Spleen (tissue), 11 donors: ENCODE data around the gene SPTBN5. TPM values are rescaled to one million over a fixed set of nuclear protein-coding genes. Genes with fewer than 3 reads are reported as not detected.

Experiments used
- DNase-seq: peaks from one replicate; pipeline ENCODE4 v3.0.0-alpha.2; 2020
- H3K27ac ChIP-seq, 8 donors: fragments of 200-600 bp; sonication (generic) in 7 of 8; 1 replicate in 4 of 8; 2 replicates in 4 of 8; pipeline versions ENCODE4 v1.5.0 to v1.8.0; 2016 to 2021; ENCODE audit warnings: inconsistent platforms in 4 of 8, mild to moderate bottlenecking in 4 of 8, moderate library complexity in 1 of 8
- H3K27me3 ChIP-seq, 7 donors: fragments of 200-600 bp; sonication (generic) in 6 of 7; replicated peaks in 1 of 7; 1 replicate in 4 of 7; 2 replicates in 3 of 7; pipeline versions ENCODE4 v1.5.0 to v1.8.0; 2016 to 2021; ENCODE audit warnings: inconsistent platforms in 3 of 7, mild to moderate bottlenecking in 1 of 7
- H3K36me3 ChIP-seq, 6 donors: fragments of 200-600 bp; sonication (generic) in 5 of 6; 1 replicate in 4 of 6; 2 replicates in 2 of 6; pipeline versions ENCODE4 v1.5.0 to v1.8.0; 2016 to 2021; ENCODE audit warnings: inconsistent platforms in 2 of 6
- H3K4me1 ChIP-seq, 6 donors: fragments of 200-600 bp; sonication (generic) in 5 of 6; 1 replicate in 3 of 6; 2 replicates in 3 of 6; pipeline versions ENCODE4 v1.5.0 to v1.8.0; 2016 to 2021; ENCODE audit warnings: inconsistent platforms in 3 of 6
- H3K4me3 ChIP-seq, 8 donors: fragments of 200-600 bp; sonication (generic) in 7 of 8; 1 replicate in 4 of 8; 2 replicates in 4 of 8; pipeline versions ENCODE4 v1.5.0 to v1.8.0; 2016 to 2021; ENCODE audit warnings: inconsistent platforms in 4 of 8, mild to moderate bottlenecking in 4 of 8, moderate library complexity in 2 of 8
- H3K9me3 ChIP-seq, 8 donors: fragments of 200-600 bp; sonication (generic) in 7 of 8; 1 replicate in 4 of 8; 2 replicates in 4 of 8; pipeline versions ENCODE4 v1.5.0 to v1.8.0; 2016 to 2021; ENCODE audit warnings: inconsistent platforms in 4 of 8
- CTCF ChIP-seq, 11 experiments: fragments of 200-600 bp in 7 of 11; fragments of 450-650 bp in 4 of 11; sonication (generic) in 4 of 11; IDR thresholded peaks in 8 of 11; conservative IDR thresholded peaks in 3 of 11; 1 replicate in 7 of 11; 2 replicates in 4 of 11; pipeline versions ENCODE4 v1.4.0 to v1.8.0; 2016 to 2021; ENCODE audit warnings: antibody characterized with exemption in 11 of 11, inconsistent platforms in 4 of 11, mild to moderate bottlenecking in 1 of 11
- POLR2A ChIP-seq, 3 donors: fragments of 450-650 bp; IDR thresholded peaks; one replicate each; pipeline ENCODE4 v1.5.1; 2017; ENCODE audit warnings: antibody characterized with exemption in 3 of 3, mild to moderate bottlenecking in 1 of 3
- POLR2AphosphoS5 ChIP-seq, 3 donors: sonication (generic); formaldehyde crosslinking; IDR thresholded peaks; one replicate each; pipeline ENCODE4 v1.5.1; 2017; ENCODE audit warnings: antibody characterized with exemption in 3 of 3
- WGBS, 5 donors: extraction: QIAGEN DNeasy Blood & Tissue Kit in 3 of 5; methylation state at CpG; one replicate each; pipeline versions ENCODE4 v1.1.5 to v1.1.7; 2013 to 2018; 5-methylcytosine and 5-hydroxymethylcytosine counted together
- intact Hi-C: fragments of 100-400 bp; cut with DNase I; formaldehyde crosslinking; loops from one replicate; pipeline ENCODE4 v1.15.0; 2023; ENCODE audit warnings: low total_unique reads
- polyA plus RNA-seq, 3 donors: library from polyadenylated mRNA; stranded (reverse); fragments of 200-250 nt; gene quantifications; one replicate each; pipeline ENCODE4 v1.2.1, GENCODE V29; 2013
- total RNA-seq, 7 donors: library from RNA; depleted of rRNA in 3 of 7; stranded (reverse); fragments of >200 nt in 3 of 7; fragmentation: NEBNext Ultra II Directional in 4 of 7; extraction: Animal tissue kit (Norgen Biotek cat#: 25700) in 4 of 7; gene quantifications; one replicate each; pipeline versions ENCODE4 v1.1.0 to v1.2.1, GENCODE V29; 2016 to 2021
- donor health status: healthy with polysubstance abuse.
- donor health status: DM: no; HTN: no; CAD: no; lungs with moderate emphysema.
- donor health status: DM: no; HTN: no; CAD: no.
- donor health status: Bipolar disorder and iron deficiency.
- donor health status: healthy.
- donor health status: DM: no; HTN: no; CAD: no.
- donor health status: DM: yes; HTN: yes; CAD: no.

Gene SPTBN5
- total and polyA plus RNA-seq, 10 donors, result 0.19 to 2.0 (median 0.73) TPM

- no peak for DNase-seq
- H3K36me3 ChIP-seq, result peaks cover 0 to 53% (median 19%) of the 10 kb centered on the region in 6 donors
- H3K4me1 ChIP-seq, result peaks cover 0 to 9% (median 6%) of the 10 kb centered on the region in 6 donors
- H3K4me3 ChIP-seq, result no peak overlapping the region
- no peaks in the 10 kb centered on the region for H3K9me3 ChIP-seq
- intact Hi-C loops, result no loop called here
- H3K27ac ChIP-seq, result no peak overlapping the region
- WGBS, 5 donors, result 95 to 100% (median 97%) methylated on average over 3 of the region's 3 CpGs
- TF ChIP-seq CTCF (IDR thresholded peaks at IDR 0.05 in 8 of 11, conservative IDR thresholded peaks at IDR 0.05 in 3 of 11) (no peak), POLR2AphosphoS5 (IDR thresholded peaks at IDR 0.05) (no peak), POLR2A (IDR thresholded peaks at IDR 0.05) (no peak)
- no peaks in the 10 kb centered on the region for H3K27me3 ChIP-seq
Observed at GRCh38 chr15:41801850-41802455, 91.9 kb downstream of the SPTBN5 start.

- 96 to 99% (median 98%) methylated on average over 3 of the region's 3 CpGs for WGBS, 5 donors
- Histone ChIP-seq H3K27me3 (no peaks in the 10 kb centered on the region), H3K36me3 (peaks cover 0 to 47% (median 19%) of the 10 kb centered on the region in 6 donors), H3K9me3 (no peaks in the 10 kb centered on the region), H3K4me1 (peaks cover 2 to 16% (median 12%) of the 10 kb centered on the region in 6 donors), H3K4me3 (no peak overlapping the region), H3K27ac (no peak overlapping the region)
- DNase-seq, result no peak
- TF ChIP-seq CTCF (IDR thresholded peaks at IDR 0.05 in 8 of 11, conservative IDR thresholded peaks at IDR 0.05 in 3 of 11) (no peak), POLR2AphosphoS5 (IDR thresholded peaks at IDR 0.05) (no peak), POLR2A (IDR thresholded peaks at IDR 0.05) (no peak)
- intact Hi-C loops, result no loop called here
Observed at GRCh38 chr15:41801185-41801584, 92.7 kb downstream of the SPTBN5 start.

DNA sequence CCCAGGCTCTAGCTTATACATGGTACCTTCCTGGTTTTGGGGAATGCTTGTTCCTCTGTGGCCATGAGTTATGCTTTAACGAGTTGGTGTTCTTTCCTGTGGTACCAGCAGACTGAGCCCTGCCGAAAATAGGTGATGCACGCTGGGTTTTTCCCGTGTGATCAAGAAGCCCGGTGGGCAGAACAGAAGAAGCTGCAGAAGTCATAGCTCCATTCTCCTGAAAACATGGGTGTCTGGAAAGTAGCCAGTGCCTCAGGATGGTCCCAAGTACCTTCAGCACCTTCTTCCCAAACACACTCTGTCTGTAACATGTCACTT lies 94.4 kb downstream of the SPTBN5 start:
- H3K27ac ChIP-seq, result no peak overlapping the region
- 64 to 76% (median 72%) methylated on average over 5 of the region's 5 CpGs for WGBS, 5 donors
- intact Hi-C loops, result no loop called here
- H3K27me3 ChIP-seq, result no peaks in the 10 kb centered on the region
- H3K36me3 ChIP-seq, result peaks cover 0 to 37% (median 19%) of the 10 kb centered on the region in 6 donors
- no peaks in the 10 kb centered on the region for H3K9me3 ChIP-seq
- H3K4me1 ChIP-seq, result peaks cover 9 to 29% (median 20%) of the 10 kb centered on the region in 6 donors
- no peak for DNase-seq
- TF ChIP-seq POLR2A (IDR thresholded peaks at IDR 0.05) (no peak), POLR2AphosphoS5 (IDR thresholded peaks at IDR 0.05) (no peak), CTCF (IDR thresholded peaks at IDR 0.05 in 8 of 11, conservative IDR thresholded peaks at IDR 0.05 in 3 of 11) (no peak)
- no peak overlapping the region for H3K4me3 ChIP-seq

GRCh38 chr15:41798607-41799487 lies 95.0 kb downstream of the SPTBN5 start:
- TF ChIP-seq CTCF (IDR thresholded peaks at IDR 0.05 in 8 of 11, conservative IDR thresholded peaks at IDR 0.05 in 3 of 11), result no peak
- H3K27me3 ChIP-seq, result no peaks in the 10 kb centered on the region
- peaks cover 9 to 29% (median 20%) of the 10 kb centered on the region in 6 donors for H3K4me1 ChIP-seq
- H3K4me3 ChIP-seq, result no peak overlapping the region
- H3K36me3 ChIP-seq, result peaks cover 0 to 37% (median 19%) of the 10 kb centered on the region in 6 donors
- intact Hi-C loops, result no loop called here
- DNase-seq, result no peak
- 78 to 89% (median 87%) methylated on average over 9 of the region's 9 CpGs for WGBS, 5 donors
- H3K27ac ChIP-seq, result no peak overlapping the region
- no peaks in the 10 kb centered on the region for H3K9me3 ChIP-seq
